Brain microvascular endothelial cell (primary cell): Measurements from ENCODE around the gene EHD1.

Source experiments
- DNase-seq: peaks from one replicate; pipeline ENCODE4 v3.0.0-alpha.2; 2020
- H3K27ac ChIP-seq: fragments of 250-450 bp; sonication (Bioruptor Pico); 2 replicates; pipeline ENCODE4 v1.5.1; 2020; ENCODE audit warnings: mild to moderate bottlenecking, moderate library complexity
- H3K27me3 ChIP-seq: fragments of 250-450 bp; sonication (Bioruptor Pico); replicated peaks from 2 replicates; pipeline ENCODE4 v1.5.1; 2020; ENCODE audit warnings: mild to moderate bottlenecking
- H3K36me3 ChIP-seq: fragments of 250-450 bp; sonication (Bioruptor Pico); replicated peaks from 2 replicates; pipeline ENCODE4 v1.5.1; 2020; ENCODE audit warnings: mild to moderate bottlenecking
- H3K4me3 ChIP-seq: 2 replicates; pipeline ENCODE4 v1.5.1; 2011; ENCODE audit warnings: low read depth, mild to moderate bottlenecking, control low read depth, low read length, moderate library complexity
- in situ Hi-C: cut with HindIII; loops from 2 replicates; pipeline ENCODE4 v1.10.0; 2017; ENCODE audit warnings: low sequenced_read_pairs, low pct_ligation_motif_present
- TF ChIP-seq, protein P1 (sequence below): IDR thresholded peaks from 2 replicates; pipeline ENCODE4 v1.5.1; 2011; ENCODE audit warnings: low read depth, mild to moderate bottlenecking, moderate library complexity, low read length, control low read depth, inconsistent platforms; ENCODE audit errors: missing control alignments

The EHD1 gene

DNA sequence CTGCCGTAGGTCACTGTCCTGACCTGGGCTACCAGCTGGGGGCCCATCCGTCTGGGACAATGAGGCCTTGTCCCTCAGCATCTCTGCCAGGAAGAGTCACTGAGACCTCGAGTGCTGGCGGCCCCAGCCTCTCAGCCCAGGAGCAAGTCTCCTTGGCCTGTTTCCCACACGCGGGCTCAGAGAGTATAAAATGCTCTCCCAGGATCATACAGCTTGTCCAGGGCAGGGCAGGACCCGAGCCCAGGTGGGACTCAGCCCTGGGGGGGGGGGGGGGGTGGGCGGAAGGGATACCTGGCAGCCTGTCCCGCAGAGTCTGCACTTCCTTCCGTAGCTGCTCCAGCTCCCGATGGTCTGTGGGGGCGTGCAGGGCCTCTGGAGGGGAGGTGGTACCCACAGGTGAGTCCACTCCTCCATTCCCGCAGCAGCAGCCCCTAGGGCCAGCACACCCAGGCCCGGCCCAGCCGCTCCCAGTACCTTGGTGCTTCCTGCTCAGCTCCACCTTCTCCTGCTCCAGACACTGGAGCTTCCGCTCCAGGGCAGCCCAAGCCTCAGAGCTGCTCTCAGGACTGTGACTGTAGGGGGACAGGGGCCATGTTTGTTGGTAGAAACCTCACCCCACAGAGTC lies 41.9 kb downstream of the EHD1 start:
- in situ Hi-C loops: no loop called here
- no peak for DNase-seq
- Histone ChIP-seq H3K27me3 (no peaks in the 10 kb centered on the region), H3K27ac (no peak overlapping the region), H3K36me3 (no peaks in the 10 kb centered on the region), H3K4me3 (no peak overlapping the region)
- TF ChIP-seq, protein P1, sequence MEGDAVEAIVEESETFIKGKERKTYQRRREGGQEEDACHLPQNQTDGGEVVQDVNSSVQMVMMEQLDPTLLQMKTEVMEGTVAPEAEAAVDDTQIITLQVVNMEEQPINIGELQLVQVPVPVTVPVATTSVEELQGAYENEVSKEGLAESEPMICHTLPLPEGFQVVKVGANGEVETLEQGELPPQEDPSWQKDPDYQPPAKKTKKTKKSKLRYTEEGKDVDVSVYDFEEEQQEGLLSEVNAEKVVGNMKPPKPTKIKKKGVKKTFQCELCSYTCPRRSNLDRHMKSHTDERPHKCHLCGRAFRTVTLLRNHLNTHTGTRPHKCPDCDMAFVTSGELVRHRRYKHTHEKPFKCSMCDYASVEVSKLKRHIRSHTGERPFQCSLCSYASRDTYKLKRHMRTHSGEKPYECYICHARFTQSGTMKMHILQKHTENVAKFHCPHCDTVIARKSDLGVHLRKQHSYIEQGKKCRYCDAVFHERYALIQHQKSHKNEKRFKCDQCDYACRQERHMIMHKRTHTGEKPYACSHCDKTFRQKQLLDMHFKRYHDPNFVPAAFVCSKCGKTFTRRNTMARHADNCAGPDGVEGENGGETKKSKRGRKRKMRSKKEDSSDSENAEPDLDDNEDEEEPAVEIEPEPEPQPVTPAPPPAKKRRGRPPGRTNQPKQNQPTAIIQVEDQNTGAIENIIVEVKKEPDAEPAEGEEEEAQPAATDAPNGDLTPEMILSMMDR: no peak

DNA sequence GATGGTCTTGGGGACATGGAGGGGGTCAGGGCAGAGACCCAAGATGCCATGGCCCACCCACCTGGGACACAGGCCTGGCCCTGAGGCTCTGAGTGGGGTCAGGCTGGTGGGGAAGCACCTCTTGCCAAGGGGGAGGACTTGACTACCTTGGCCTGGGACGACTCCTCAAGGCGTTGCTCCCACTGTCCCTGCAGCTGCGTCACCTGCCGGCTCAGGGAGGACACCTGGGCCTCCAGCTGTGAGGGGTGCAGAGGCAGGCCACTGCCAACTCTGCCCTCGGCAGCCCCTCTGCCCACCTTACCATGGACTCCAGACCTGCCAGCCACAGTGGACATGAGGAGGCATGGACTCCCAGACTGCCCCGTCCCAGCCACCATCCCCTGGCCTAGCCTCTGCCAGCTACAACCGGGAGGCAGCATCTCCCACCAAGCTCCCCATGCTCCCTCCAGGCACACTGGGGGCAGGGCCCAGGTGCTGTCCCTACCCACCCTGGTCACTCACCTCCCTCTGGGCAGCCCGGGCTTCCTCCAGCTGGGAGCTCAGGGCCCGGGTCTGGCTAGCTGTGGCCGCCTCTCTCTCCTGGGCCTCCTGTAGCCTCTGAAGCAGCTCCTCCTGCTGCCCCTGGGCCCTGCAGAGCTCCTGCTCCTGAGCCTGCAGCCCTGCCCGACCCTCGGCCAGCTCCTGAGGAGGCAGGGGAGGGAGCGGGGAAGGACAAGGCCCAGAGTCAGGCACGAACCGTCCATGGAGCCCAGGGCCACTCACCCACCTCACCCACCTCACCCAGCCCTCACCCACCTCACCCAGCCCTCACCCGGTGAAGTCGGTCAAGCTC lies 42.6 kb downstream of the EHD1 start:
- TF ChIP-seq, protein P1: no peak
- in situ Hi-C loops: no loop called here
- H3K27ac ChIP-seq: no peak overlapping the region
- DNase-seq: no peak
- H3K27me3 ChIP-seq: no peaks in the 10 kb centered on the region
- no peaks in the 10 kb centered on the region for H3K36me3 ChIP-seq
- no peak overlapping the region for H3K4me3 ChIP-seq

- in situ Hi-C loops: no loop called here
- TF ChIP-seq, protein P1: no peak
- Histone ChIP-seq H3K36me3 (no peaks in the 10 kb centered on the region), H3K27ac (no peak overlapping the region), H3K4me3 (no peak overlapping the region), H3K27me3 (no peaks in the 10 kb centered on the region)
- DNase-seq: no peak
These were observed 43.5 kb downstream of the EHD1 start for GRCh38 chr11:64834723-64835615.

DNA sequence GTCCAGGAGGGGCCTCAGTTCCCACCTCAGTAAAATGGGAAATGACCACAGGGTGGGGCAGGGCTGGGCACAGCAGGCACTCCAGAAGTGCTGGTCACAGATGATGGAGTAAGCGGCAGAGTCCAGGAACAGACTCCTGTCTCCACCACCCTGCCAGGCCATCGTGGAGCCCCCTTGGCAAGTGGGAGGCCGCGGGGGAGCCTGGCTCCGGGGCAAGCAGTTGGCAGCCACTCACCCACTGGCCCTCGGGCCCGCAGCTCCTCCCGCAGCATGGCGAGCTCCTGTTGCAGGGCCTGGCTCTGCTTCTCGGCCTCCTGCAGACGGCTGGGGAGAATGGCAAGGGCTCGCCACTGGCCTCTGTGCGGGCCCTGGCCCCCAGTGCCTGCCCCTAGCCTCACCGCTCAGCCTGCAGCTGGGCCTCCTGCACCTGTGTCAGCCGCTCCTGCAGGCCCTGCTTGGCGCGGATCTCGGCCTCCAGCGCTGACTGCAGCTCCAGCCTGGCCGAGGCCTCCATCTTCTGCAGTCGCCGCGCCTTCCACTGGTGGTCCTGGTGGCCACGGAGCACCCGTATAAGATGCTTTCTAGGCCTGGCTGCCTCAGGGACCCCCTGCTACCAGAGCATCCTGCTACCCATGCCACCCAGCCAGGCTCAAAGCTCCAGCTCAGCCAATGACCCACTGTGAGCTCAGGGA lies 44.2 kb downstream of the EHD1 start:
- TF ChIP-seq, protein P1: no peak
- DNase-seq: no peak
- in situ Hi-C loops: no loop called here

DNA sequence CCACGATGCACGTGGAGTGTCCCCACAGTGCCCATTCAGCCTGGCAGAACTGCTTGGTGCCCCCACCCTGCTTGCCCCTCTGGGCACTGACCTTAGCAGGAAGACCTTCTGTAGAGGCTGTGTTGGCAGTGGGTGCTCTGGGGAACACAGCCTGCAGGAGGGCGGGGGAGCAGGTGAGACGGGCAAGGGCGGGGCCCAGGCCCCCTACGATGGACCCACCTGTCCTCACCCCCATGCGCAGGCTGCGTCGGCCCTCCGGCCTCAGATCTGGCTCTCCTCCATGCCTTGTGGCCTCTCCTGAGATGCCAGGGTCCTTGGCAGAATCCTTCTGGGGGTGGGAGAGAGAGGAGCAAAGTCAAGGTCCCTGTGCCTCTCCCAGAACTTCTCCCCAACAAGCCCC lies 44.9 kb downstream of the EHD1 start:
- in situ Hi-C loops: no loop called here
- Histone ChIP-seq H3K36me3 (no peaks in the 10 kb centered on the region), H3K27me3 (no peaks in the 10 kb centered on the region), H3K27ac (no peak overlapping the region), H3K4me3 (no peak overlapping the region)
- no peak for DNase-seq
- TF ChIP-seq, protein P1: no peak

More for the DNA sequence above, 44.2 kb downstream of the EHD1 start:
- Histone ChIP-seq H3K36me3 (no peaks in the 10 kb centered on the region), H3K27me3 (no peaks in the 10 kb centered on the region), H3K27ac (no peak overlapping the region), H3K4me3 (no peak overlapping the region)
